Naive thymus-derived CD8-positive, alpha-beta T cell (primary cell): ENCODE results near the gene KIAA2012. TPM values are rescaled to one million over a fixed set of nuclear protein-coding genes. Genes with fewer than 3 reads are reported as not detected.

Source experiments
- ATAC-seq, 2 donors: fragments of 150-1000 bp; cut with Tn5 transposase in 1 of 2; sonication (Bioruptor Pico), chemical (Tn5 transposase) in 1 of 2; 1 replicate in 1 of 2; 2 replicates in 1 of 2; pipeline ENCODE4 v1.10.0; 2021; ENCODE audit warnings: mild to moderate bottlenecking in 2 of 2, moderate library complexity in 2 of 2
- POLR2A ChIA-PET: fragments of 350-600 bp; sonication (Branson Sonifier 250); formaldehyde crosslinking; loops from one replicate; lab custom pipeline; 2021; ENCODE audit warnings: antibody characterized with exemption; lab: Charles Lee
- DNase-seq, 10 donors: peaks; one replicate each; pipeline versions ENCODE4 v3.0.0 to v3.0.0-alpha.2; 2020 to 2022
- H3K27ac Mint-ChIP-seq, 10 donors: one replicate each; pipeline ENCODE4 v1.8.0; 2020 to 2022; ENCODE audit warnings: mild to moderate bottlenecking in 10 of 10, mixed read lengths in 10 of 10, moderate library complexity in 4 of 10, inconsistent platforms in 1 of 10
- H3K27me3 Mint-ChIP-seq, 5 donors: one replicate each; pipeline ENCODE4 v1.8.0; 2021 to 2022; ENCODE audit warnings: mixed read lengths in 5 of 5
- H3K36me3 Mint-ChIP-seq, 3 donors: one replicate each; pipeline ENCODE4 v1.8.0; 2020 to 2022; ENCODE audit warnings: mixed read lengths in 3 of 3, mild to moderate bottlenecking in 2 of 3, inconsistent platforms in 1 of 3
- H3K4me1 Mint-ChIP-seq, 4 donors: one replicate each; pipeline ENCODE4 v1.8.0; 2021 to 2022; ENCODE audit warnings: mixed read lengths in 4 of 4
- H3K4me3 Mint-ChIP-seq, 10 donors: one replicate each; pipeline ENCODE4 v1.8.0; 2020 to 2022; ENCODE audit warnings: mild to moderate bottlenecking in 10 of 10, mixed read lengths in 10 of 10, moderate library complexity in 6 of 10, inconsistent platforms in 1 of 10
- H3K9me3 Mint-ChIP-seq, 9 donors: one replicate each; pipeline ENCODE4 v1.8.0; 2020 to 2022; ENCODE audit warnings: mixed read lengths in 9 of 9, mild to moderate bottlenecking in 3 of 9, inconsistent platforms in 1 of 9, moderate library complexity in 1 of 9
- polyA plus RNA-seq, 3 donors: library from polyadenylated mRNA; unstranded; fragments of 300-500 nt; fragmentation: Illumina TruSeq; gene quantifications; one replicate each; pipeline ENCODE4 v1.2.3, GENCODE V29; 2021
- total RNA-seq, 8 experiments: library from RNA in 2 of 8; stranded (reverse) in 2 of 8; gene quantifications; one replicate each; pipeline ENCODE4 v1.2.3 and lab custom pipeline; 2021 to 2026

The KIAA2012 gene
- total and polyA plus RNA-seq, 5 experiments from 2014 or later = not detected

DNA sequence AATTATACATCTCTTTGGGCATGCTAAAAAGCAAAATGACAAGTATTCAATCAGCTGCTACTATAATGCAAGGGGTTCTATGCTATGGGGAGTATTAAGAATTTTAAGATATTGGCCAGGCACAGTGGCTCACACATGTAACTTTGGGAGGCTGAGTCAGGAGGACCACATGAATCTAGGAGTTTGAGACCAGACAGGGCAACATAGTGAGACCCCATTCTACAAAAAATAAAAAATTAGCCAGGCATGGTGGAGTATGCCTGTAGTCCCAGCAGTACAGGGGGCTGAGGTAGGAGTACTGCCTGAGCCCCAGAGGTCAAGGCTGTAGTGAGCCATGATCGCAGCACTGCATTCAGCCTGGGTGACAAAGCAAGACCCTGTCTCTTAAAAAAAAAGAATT is 5.5 kb upstream of the KIAA2012 start:
- DNase-seq = no peak
- H3K27ac Mint-ChIP-seq = no peak overlapping the region
- POLR2A ChIA-PET = no interaction called here
- no peaks in the 10 kb centered on the region for H3K4me1 Mint-ChIP-seq
- no peak overlapping the region for H3K4me3 Mint-ChIP-seq
- no peaks in the 10 kb centered on the region for H3K9me3 Mint-ChIP-seq
- peaks cover under 1 to 7% (median 4%) of the 10 kb centered on the region in 5 donors for H3K27me3 Mint-ChIP-seq
- ATAC-seq = no peak
- no peaks in the 10 kb centered on the region for H3K36me3 Mint-ChIP-seq

DNA sequence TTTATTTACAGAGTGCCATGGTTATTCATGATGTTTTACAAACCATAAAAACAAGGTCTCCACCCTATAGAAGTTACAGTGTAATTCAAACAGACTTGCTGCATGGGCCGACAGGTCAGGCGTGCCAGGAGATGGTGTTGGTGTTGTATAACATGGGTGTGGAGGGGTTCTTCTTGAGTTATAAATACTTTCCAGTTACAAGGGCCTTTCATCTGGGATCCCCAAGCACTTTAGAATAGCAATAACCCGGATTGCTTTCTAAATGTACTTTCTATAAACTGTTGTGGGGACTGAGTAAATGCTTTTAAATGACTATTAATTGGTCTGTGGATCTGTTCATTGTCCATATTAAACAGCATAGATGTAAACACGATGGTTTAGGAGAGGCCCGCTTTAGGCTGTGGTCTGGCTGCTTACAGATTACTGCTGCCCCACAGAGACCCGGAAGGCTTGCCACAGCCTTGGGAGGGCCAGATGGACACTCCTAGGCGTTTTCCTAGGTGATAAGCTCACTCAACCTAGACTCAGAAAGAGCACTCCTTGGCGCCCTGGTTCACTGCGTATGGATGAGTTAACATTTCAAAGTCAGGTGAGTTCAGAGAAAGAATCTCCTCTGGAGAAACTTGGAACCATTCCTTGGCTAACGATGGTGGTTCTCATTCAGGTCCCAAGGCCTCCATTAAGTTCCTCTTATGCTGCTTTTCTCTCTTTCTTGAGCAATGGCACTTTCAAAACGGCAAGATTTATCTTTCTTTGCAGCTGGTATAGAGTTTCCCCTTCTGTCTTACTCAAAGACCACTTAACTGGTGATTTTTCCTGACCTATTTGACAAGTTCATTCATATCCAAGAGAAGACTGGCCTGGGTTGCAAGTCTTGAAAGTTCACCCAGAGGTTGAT is 3.6 kb upstream of the KIAA2012 start:
- no peak overlapping the region for H3K27ac Mint-ChIP-seq
- POLR2A ChIA-PET = no interaction called here
- no peaks in the 10 kb centered on the region for H3K4me1 Mint-ChIP-seq
- DNase-seq (no peak), ATAC-seq (no peak)
- no peaks in the 10 kb centered on the region for H3K36me3 Mint-ChIP-seq
- no peaks in the 10 kb centered on the region for H3K9me3 Mint-ChIP-seq
- H3K4me3 Mint-ChIP-seq = no peak overlapping the region
- H3K27me3 Mint-ChIP-seq = peaks cover 3 to 16% (median 6%) of the 10 kb centered on the region in 5 donors

GRCh38 chr2:202071107-202071506 is 1.9 kb upstream of the KIAA2012 start:
- Mint-ChIP-seq H3K36me3 (no peaks in the 10 kb centered on the region), H3K4me1 (no peaks in the 10 kb centered on the region), H3K27ac (no peak overlapping the region), H3K27me3 (peaks cover 3 to 15% (median 6%) of the 10 kb centered on the region in 5 donors), H3K4me3 (no peak overlapping the region), H3K9me3 (no peaks in the 10 kb centered on the region)
- POLR2A ChIA-PET = interaction anchor here (0.6 kb wide), 1 partner anchor 23 kb away, joined by 3 read pairs; no protein-coding TSS in a partner anchor
- ATAC-seq = no peak
- no peak for DNase-seq

DNA sequence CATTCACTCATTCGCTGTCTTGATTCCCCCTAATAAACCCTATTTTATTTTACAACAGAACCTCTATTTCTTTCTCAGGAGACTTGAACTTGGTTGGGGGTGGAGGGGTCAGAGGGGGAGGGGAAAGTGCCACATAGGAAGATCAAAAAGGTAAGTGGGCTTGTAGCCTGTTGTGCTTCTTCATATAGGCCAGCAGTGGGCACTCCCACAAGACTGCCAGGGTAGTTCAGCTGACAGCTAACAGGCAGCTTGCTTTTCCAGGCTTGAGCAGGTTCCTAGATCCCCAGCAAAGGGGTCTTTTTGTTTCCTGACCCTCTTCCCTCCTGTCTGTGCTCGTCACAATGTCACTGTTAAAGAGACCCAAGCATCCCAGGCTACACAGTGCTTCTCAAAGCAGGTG is 829 bp upstream of the KIAA2012 start:
- Mint-ChIP-seq H3K36me3 (no peaks in the 10 kb centered on the region), H3K4me1 (no peaks in the 10 kb centered on the region)

DNA sequence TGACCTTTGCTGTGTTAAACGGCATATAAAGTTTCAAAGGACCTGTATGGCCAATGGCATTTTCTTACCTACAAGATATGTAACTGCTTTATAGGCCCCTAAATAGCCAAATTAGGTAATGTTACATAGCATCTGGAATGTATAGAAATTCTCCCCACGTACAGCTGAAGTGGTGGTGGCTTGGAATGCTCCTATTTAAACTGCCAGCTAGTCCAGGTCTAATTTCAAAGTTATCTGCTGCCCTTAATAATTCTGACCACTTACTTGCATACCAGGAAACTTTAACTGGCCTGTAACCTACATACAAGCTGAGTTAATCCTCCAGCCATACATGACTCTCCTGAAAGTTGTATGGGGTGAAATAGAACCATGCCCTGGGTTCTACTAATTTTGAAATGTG is 1.3 kb downstream of the KIAA2012 start:
- Mint-ChIP-seq H3K36me3 (no peaks in the 10 kb centered on the region), H3K27ac (no peak overlapping the region), H3K27me3 (peaks cover 1 to 15% (median 6%) of the 10 kb centered on the region in 5 donors), H3K4me1 (no peaks in the 10 kb centered on the region), H3K9me3 (no peaks in the 10 kb centered on the region), H3K4me3 (no peak overlapping the region)
- ATAC-seq = no peak
- DNase-seq = no peak
- POLR2A ChIA-PET = no interaction called here

More for the DNA sequence above, 829 bp upstream of the KIAA2012 start:
- H3K9me3 Mint-ChIP-seq = no peaks in the 10 kb centered on the region
- H3K27ac Mint-ChIP-seq = no peak overlapping the region
- POLR2A ChIA-PET = no interaction called here
- ATAC-seq (no peak), DNase-seq (no peak)
- H3K27me3 Mint-ChIP-seq = peaks cover 3 to 15% (median 6%) of the 10 kb centered on the region in 5 donors
- H3K4me3 Mint-ChIP-seq = no peak overlapping the region

DNA sequence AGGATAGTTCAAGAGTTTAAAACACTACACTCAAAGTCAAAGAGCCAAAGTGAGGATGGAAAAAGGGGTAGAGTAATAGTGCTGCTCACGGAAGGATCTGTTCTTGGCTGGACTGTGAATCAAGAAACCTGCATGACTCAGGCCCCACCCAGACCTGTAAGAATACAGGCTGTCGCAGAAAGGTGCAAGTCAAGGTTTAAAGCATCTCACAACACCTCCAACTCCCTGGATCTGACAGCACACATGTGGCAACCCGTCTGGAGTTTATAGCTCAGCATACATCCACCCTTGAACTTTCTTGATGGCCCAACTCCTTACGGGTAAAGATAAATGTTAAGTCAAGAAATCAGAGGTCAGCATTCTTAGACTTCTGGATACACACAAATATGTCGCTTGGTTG is 6.3 kb downstream of the KIAA2012 start:
- no peaks in the 10 kb centered on the region for H3K36me3 Mint-ChIP-seq
- H3K27ac Mint-ChIP-seq = no peak overlapping the region
- peaks cover 0 to 7% (median 4%) of the 10 kb centered on the region in 5 donors for H3K27me3 Mint-ChIP-seq
- no peaks in the 10 kb centered on the region for H3K4me1 Mint-ChIP-seq
- POLR2A ChIA-PET = no interaction called here
- no peak overlapping the region for H3K4me3 Mint-ChIP-seq
- H3K9me3 Mint-ChIP-seq = peaks cover 0 to 12% (median 0%) of the 10 kb centered on the region in 9 donors
- DNase-seq (no peak), ATAC-seq (no peak)

GRCh38 chr2:202084265-202084664 is 11.2 kb downstream of the KIAA2012 start:
- H3K4me3 Mint-ChIP-seq = no peak overlapping the region
- no peaks in the 10 kb centered on the region for H3K4me1 Mint-ChIP-seq

GRCh38 chr2:202088777-202089176 is 15.7 kb downstream of the KIAA2012 start:
- no peak for ATAC-seq
- peaks cover 0 to 10% (median 0%) of the 10 kb centered on the region in 4 donors for H3K4me1 Mint-ChIP-seq
- H3K27ac Mint-ChIP-seq = no peak overlapping the region
- peaks cover 4 to 15% (median 7%) of the 10 kb centered on the region in 5 donors for H3K27me3 Mint-ChIP-seq
- POLR2A ChIA-PET = no interaction called here
- DNase-seq = no peak
- H3K36me3 Mint-ChIP-seq = no peaks in the 10 kb centered on the region
- no peaks in the 10 kb centered on the region for H3K9me3 Mint-ChIP-seq
- H3K4me3 Mint-ChIP-seq = no peak overlapping the region

More at GRCh38 chr2:202084265-202084664, 11.2 kb downstream of the KIAA2012 start:
- ATAC-seq = no peak
- Mint-ChIP-seq H3K27ac (no peak overlapping the region), H3K36me3 (no peaks in the 10 kb centered on the region), H3K27me3 (peaks cover 0 to 7% (median 4%) of the 10 kb centered on the region in 5 donors), H3K9me3 (peaks cover 0 to 12% (median 0%) of the 10 kb centered on the region in 9 donors)
- no peak for DNase-seq
- POLR2A ChIA-PET = no interaction called here

GRCh38 chr2:202090530-202090929 is 17.5 kb downstream of the KIAA2012 start:
- ATAC-seq (no peak), DNase-seq (no peak)
- H3K4me3 Mint-ChIP-seq = no peak overlapping the region
- no peaks in the 10 kb centered on the region for H3K36me3 Mint-ChIP-seq
- H3K27me3 Mint-ChIP-seq = peaks cover 5 to 11% (median 6%) of the 10 kb centered on the region in 5 donors
- peaks cover 0 to 10% (median 0%) of the 10 kb centered on the region in 4 donors for H3K4me1 Mint-ChIP-seq
- H3K9me3 Mint-ChIP-seq = no peaks in the 10 kb centered on the region
- no peak overlapping the region for H3K27ac Mint-ChIP-seq
- POLR2A ChIA-PET = no interaction called here

GRCh38 chr2:202091476-202091875 is 18.4 kb downstream of the KIAA2012 start:
- DNase-seq (no peak), ATAC-seq (no peak)
- Mint-ChIP-seq H3K4me1 (peaks cover 0 to 10% (median 0%) of the 10 kb centered on the region in 4 donors), H3K4me3 (peak overlapping the region in 1 of 10 donors; percentile 6), H3K27me3 (peaks cover 5 to 11% (median 6%) of the 10 kb centered on the region in 5 donors), H3K27ac (no peak overlapping the region), H3K9me3 (no peaks in the 10 kb centered on the region), H3K36me3 (no peaks in the 10 kb centered on the region)
- POLR2A ChIA-PET = no interaction called here

DNA sequence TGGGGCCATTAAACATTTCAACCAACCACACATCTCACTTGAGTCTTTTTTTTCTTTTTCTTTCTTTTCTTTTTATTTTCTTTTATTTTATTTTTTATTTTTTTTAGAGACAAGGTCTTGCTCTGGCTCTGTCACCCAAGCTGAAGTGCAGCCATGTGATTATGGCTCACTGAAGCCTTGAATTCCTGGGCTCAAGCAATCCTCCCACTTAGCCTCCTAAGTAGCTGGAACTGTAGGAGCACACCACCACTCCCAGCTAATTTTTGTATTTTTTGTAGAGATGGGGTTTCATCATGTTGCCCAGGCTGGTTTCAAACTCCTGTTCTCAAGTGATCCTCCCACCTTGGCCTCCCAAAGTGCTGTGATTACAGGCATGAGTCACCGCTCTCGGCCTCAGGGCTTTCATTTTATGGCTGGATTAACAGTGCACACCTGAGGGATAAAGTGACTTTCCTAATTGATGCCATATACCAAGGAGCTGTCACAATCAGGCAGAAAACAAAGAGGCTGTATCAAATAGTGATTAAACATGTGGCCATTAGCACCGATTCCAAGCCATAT is 21.5 kb downstream of the KIAA2012 start:
- Mint-ChIP-seq H3K9me3 (no peaks in the 10 kb centered on the region), H3K27ac (no peak overlapping the region), H3K27me3 (peaks cover 5 to 11% (median 8%) of the 10 kb centered on the region in 5 donors), H3K4me3 (no peak overlapping the region), H3K4me1 (peaks cover 0 to 10% (median 0%) of the 10 kb centered on the region in 4 donors), H3K36me3 (no peaks in the 10 kb centered on the region)
- POLR2A ChIA-PET = interaction anchor here (0.6 kb wide), 1 partner anchor 23 kb away, joined by 3 read pairs; no protein-coding TSS in a partner anchor
- DNase-seq (no peak), ATAC-seq (no peak)

- H3K36me3 Mint-ChIP-seq = no peaks in the 10 kb centered on the region
These were observed 22.2 kb downstream of the KIAA2012 start for GRCh38 chr2:202095235-202095634.

GRCh38 chr2:202096736-202097135 is 23.7 kb downstream of the KIAA2012 start:
- Mint-ChIP-seq H3K4me1 (peaks cover 0 to 3% (median 0%) of the 10 kb centered on the region in 4 donors), H3K27ac (no peak overlapping the region), H3K9me3 (no peaks in the 10 kb centered on the region), H3K27me3 (peaks cover 0 to 4% (median 3%) of the 10 kb centered on the region in 5 donors), H3K36me3 (no peaks in the 10 kb centered on the region), H3K4me3 (no peak overlapping the region)
- POLR2A ChIA-PET = no interaction called here
- DNase-seq (no peak), ATAC-seq (no peak)

More at GRCh38 chr2:202095235-202095634, 22.2 kb downstream of the KIAA2012 start:
- Mint-ChIP-seq H3K9me3 (no peaks in the 10 kb centered on the region), H3K4me3 (no peak overlapping the region), H3K27ac (no peak overlapping the region), H3K27me3 (peaks cover 5 to 11% (median 8%) of the 10 kb centered on the region in 5 donors), H3K4me1 (peaks cover 0 to 10% (median 0%) of the 10 kb centered on the region in 4 donors)
- ATAC-seq (no peak), DNase-seq (no peak)
- POLR2A ChIA-PET = no interaction called here
